Hematopoietic multipotent progenitor cell treated with erythropoietin and hydrocortisone succinate and interleukin-3 and kit ligand, for 15 days (in vitro differentiated cells): ENCODE data around the gene GARNL3.

Experiments
- DNase-seq: peaks from one replicate; pipeline ENCODE4 v3.0.0-alpha.2; 2015; ENCODE audit warnings: low spot score

The GARNL3 gene

GRCh38 chr9:127405344-127406125 is 141.0 kb downstream of the GARNL3 start:
- DNase-seq, result no peak

DNA sequence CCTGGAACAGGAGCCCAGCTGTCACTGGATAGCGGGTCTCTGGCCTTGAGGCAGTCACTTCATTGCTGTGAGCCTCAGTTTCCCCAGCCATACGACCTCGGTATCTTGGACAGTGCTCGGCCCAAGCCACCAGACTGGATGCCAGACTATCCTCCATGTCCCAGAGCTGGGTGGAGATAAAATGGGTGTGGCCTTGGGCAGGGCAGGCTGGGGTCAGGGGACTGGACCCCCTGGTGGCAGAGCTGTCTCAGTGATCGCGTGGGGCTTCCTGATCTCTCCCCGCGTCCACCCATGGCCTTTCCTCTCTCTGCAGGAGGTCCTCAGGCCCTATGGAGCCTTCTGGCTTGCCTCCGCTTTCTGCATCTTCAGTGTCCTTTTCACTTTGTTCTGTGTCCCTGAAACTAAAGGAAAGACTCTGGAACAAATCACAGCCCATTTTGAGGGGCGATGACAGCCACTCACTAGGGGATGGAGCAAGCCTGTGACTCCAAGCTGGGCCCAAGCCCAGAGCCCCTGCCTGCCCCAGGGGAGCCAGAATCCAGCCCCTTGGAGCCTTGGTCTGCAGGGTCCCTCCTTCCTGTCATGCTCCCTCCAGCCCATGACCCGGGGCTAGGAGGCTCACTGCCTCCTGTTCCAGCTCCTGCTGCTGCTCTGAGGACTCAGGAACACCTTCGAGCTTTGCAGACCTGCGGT is 142.4 kb downstream of the GARNL3 start:
- no peak for DNase-seq

DNA sequence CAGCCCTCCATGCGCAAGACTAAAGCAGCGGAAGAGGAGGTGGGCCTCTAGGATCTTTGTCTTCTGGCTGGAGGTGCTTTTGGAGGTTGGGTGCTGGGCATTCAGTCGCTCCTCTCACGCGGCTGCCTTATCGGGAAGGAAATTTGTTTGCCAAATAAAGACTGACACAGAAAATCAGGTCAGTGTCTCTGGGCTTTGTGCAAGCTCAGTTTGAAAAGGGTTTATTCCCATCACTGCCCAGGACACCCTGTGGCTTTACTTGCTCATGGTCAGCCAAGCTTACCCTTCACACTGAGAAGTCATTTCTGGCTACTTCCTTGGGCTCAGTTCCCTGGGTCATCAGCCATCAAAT is 142.9 kb downstream of the GARNL3 start:
- no peak for DNase-seq

GRCh38 chr9:127411122-127411521 is 146.5 kb downstream of the GARNL3 start:
- DNase-seq, result no peak

GRCh38 chr9:127415141-127415540 is 150.6 kb downstream of the GARNL3 start:
- no peak for DNase-seq

GRCh38 chr9:127415657-127416056 is 151.1 kb downstream of the GARNL3 start:
- no peak for DNase-seq

DNA sequence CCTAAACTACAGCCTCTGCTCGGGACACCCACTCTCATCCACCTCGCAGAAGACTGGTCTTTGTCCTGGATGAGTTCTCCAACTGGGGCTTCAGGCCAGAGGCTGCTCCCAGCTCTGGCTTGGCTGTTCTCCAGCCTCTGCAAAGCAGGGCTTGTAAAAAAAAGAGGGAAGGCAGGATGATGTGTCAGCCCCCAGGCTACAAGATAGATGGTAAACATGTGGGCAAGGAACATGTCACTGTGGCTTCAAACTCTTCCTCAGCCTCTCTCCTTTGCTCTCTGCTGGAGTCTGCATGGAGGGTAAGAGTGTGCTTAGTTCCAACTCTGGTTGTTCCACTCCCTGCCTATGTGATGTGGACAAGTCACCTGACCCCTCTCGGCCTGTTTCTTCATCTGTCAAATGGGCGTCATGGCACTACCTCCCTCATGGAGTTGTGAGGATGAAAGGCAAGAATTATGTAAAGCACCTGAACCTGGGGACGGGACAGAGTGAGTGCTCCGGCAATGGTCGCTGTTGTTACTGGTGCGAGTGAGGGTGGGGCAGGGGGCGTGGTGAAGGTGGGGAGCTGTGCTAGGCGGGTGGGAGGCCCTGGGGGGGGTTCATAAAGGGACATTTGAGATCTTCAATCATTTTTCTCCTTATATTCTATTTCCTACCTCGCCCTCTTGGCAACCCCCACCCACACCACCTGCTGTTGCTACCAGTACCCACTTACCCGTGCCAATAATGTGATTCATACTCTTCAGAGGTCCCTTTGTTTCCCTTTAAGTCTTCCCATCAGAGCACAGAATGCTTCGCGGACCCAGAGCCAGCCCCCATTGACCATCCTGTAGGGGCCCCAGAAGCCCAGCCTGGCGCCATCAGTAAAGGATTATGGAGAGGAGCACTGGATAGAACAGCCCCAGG is 152.8 kb downstream of the GARNL3 start:
- no peak for DNase-seq

- no peak for DNase-seq
These were observed 153.5 kb downstream of the GARNL3 start for GRCh38 chr9:127418037-127418471.

GRCh38 chr9:127419348-127419747 is 154.8 kb downstream of the GARNL3 start:
- no peak for DNase-seq

DNA sequence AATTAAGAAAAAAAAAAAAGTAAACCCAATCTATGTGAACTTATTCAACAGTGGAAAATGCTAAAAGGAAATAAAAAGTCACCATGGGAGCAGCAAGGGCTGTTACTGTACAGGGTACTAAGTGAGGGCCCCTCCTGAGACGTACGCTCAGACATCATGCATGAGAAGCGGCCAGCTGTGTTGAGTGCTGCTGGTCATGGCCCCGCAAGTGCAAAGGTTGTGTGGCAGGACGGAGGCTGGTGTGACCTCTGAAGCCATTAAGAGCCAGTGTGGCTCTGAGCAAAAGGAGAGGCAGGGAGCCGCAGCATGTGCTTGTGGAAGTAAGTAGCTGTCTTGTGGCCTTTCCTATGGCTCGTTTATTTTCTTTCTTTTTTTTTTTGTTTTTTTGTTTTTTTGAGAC is 156.5 kb downstream of the GARNL3 start:
- DNase-seq, result no peak

GRCh38 chr9:127422133-127422782 is 157.7 kb downstream of the GARNL3 start:
- DNase-seq, result no peak

DNA sequence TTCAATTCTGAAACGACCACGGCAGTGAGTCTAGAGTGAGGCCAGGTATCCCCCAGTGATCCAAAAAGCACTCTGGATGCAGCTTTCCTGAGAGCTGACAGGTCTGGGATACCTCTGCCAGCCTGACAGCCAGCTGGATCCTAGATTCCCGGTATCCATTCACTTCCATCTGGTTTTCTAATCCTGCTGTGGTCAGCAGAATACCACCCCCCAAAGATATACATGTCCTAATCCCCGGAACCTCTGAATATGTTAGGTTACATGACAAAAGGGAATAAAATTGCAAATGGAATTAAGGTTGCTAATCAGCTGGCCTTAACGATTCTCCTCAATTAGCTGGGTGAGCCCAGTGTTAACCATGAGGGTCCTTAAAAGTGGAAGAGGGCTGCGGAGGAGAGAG is 158.2 kb downstream of the GARNL3 start:
- DNase-seq, result no peak

DNA sequence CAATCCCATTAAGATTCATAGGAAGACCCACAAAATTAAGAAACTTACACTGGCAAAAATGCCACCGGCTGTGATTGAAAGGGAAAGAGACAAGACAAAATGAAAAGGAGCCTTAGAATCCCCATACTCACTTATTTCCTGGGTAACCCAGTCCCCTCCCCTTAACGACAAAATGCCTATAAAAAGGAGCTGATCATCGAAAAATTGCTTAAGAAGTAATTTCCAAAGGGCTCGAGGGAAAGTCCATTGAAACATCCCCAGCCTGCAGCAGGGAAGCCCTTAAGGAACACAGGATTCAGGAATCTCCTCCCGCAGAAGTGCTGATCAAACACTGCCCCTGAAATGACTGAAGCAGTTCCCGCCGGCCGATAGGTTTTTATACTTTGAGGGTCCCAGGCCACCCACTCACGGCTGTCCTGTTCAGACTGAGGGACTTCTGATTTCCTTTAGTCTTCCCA is 158.9 kb downstream of the GARNL3 start:
- no peak for DNase-seq

DNA sequence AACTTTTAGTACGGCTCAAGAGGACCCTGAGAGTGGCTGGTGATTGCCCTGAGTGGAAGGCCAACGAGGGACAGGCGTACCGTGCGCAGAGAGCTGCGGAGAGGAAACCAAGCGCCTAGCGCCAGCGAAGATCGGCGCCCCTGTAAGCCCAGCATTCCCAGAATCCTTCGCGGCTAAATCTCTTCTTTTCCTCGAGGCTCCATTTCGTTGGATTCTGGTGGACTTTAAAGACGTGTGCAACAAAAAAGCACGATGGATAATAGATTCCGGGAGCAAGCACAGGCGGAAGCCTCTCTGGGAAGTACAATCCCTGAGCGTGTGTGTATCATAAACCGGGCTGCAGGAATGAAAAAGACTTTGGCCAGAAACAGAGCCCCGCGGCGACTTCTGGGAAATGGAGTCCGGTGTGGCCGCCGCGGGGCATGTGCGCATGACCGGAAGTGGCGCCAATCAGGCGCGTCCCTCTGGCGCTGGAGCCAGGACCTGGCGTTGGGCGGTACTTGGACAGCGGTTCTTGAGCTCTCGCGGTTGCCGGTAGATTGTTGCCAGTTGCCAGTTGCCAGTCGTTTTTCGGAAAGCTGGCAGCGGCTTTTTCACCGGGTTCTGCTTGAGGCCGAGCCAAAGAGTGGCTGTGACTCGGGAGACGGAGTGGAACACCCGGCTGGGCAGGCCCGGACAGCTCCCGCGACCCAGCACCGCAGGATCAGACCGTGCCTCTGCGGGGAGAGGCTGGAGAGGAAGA is 159.5 kb downstream of the GARNL3 start, which contains the start of gene ZNF79:
Gene ZNF79 (plus strand): TSS at position 449 of the 742 bp plus-strand sequence. CDS start 406 bp downstream, outside the sequence.
- DNase-seq, result peak; percentile 94

- DNase-seq, result peak; percentile 33
These were observed 160.1 kb downstream of the GARNL3 start for GRCh38 chr9:127424676-127424999.

DNA sequence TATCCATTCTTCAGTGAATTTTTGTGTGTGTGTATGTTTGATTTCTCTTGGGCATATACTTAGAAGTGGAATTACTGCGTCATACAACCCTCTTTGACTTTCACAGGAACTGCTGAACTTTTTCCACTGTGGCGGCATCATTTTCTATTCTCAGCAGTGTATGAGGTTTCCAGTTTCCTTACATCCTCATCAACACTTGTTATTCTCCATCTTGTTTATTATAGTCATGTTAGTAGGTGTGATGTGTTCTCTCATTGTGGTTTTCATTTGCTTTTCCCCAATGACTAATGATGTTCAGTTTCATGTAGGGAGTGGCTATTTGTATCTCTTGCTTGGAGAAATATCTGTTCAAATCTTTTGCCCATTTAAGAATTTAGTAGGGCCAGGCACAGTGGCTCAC is 162.2 kb downstream of the GARNL3 start:
- DNase-seq, result no peak

DNA sequence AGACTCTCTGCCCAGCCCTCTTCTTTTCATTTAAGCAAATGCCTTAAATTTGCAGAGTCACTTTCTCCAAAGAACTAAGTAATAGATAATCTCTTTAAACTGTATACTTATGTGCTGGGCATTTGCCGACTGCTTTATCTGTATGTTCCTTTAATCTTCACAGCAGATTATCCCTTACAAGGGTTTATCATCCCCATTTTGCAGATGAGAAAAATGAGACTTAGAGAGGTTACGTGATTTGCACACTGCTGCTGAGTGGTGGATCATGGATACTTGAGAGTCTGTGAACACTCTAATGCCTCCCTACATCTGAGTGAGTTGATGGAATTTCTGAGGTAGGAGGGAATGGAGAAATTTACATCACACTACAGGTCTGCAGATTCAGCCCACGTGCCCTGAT is 163.8 kb downstream of the GARNL3 start:
- no peak for DNase-seq

- DNase-seq, result no peak
These were observed 165.8 kb downstream of the GARNL3 start for GRCh38 chr9:127430415-127430814.

DNA sequence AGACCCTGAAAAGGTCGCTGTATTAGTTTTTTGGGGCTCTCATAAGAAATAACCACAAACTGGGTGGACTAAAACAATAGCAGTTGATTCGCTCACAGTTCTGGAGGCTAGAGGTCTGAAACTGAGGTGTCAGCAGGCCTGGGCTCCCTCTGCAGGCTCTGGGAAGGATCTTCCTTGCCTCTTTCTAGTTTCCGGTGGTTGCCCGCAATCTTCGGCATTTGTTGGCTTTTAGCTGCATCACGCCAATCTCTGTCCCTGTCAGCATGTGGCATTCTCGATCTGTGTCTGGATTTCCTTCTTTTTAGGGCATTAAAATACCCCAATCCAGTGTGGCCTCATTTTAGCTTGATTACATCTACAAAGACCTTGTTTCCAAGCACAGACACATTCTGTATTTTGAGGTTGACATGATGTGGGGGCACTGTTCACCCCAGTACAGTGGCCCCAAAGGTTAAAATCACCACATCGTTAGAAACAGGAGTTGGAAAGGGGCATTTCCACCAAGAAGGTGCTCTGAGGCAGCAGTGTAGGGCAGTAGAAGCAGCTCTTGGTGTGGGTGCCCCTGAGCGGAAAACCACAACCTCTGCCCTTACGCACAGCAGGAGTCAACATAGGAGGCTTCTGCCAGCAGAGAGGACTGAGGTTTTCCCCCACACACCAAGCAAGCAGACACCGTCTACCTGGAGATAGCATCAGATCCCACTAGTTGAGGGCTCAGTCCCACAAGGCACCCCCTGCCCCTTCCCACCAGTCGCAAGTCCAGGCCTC is 173.1 kb downstream of the GARNL3 start:
- DNase-seq, result no peak

GRCh38 chr9:127438394-127438793 is 173.8 kb downstream of the GARNL3 start:
- no peak for DNase-seq
